SK-N-MC (cell line): Measurements from ENCODE around the gene TRPV6.

Experiments
- EZH2 ChIP-seq: fragments of 200-600 bp; sonication (generic); IDR thresholded peaks from one replicate; pipeline ENCODE4 v1.6.1; 2017; ENCODE audit warnings: antibody characterized with exemption
- FOXP2 ChIP-seq: optimal IDR thresholded peaks from 2 replicates; pipeline ENCODE3; 2011; ENCODE audit warnings: mild to moderate bottlenecking, moderate library complexity; ENCODE audit not compliant: insufficient read depth; ENCODE audit errors: extremely low read length, control extremely low read depth
- POLR2AphosphoS5 ChIP-seq: IDR thresholded peaks from 2 replicates; pipeline ENCODE4 v1.6.1; 2012; ENCODE audit warnings: mild to moderate bottlenecking, low read depth, low read length, borderline replicate concordance

GRCh38 chr7:142883571-142884285 is 1.8 kb downstream of the TRPV6 start:
- TF ChIP-seq EZH2 (no peak), POLR2AphosphoS5 (no peak), FOXP2 (no peak)
